Heart left ventricle (tissue), 16 donors: Measurements from ENCODE around the gene ARL3. TPM values are rescaled to one million over a fixed set of nuclear protein-coding genes. Genes with fewer than 3 reads are reported as not detected.

Experiments
- ATAC-seq, 4 donors: fragments of 200-7000 bp; cut with Tn5 transposase; one replicate each; pipeline ENCODE4 v1.9.1; 2020 to 2022; ENCODE audit warnings: moderate library complexity in 4 of 4, mild to moderate bottlenecking in 3 of 4, moderate number of reproducible peaks in 1 of 4
- DNase-seq, 5 donors: peaks; one replicate each; pipeline ENCODE4 v3.0.0-alpha.2; 2020
- H3K27ac ChIP-seq, 12 donors: fragments of 200-600 bp; sonication (generic) in 4 of 12; one replicate each; pipeline versions ENCODE4 v1.5.0 to v1.8.0; 2016 to 2022; ENCODE audit warnings: mild to moderate bottlenecking in 2 of 12
- H3K27me3 ChIP-seq, 9 donors: fragments of 200-600 bp; sonication (generic) in 2 of 9; one replicate each; pipeline versions ENCODE4 v1.5.1 to v1.8.0; 2016 to 2022; ENCODE audit warnings: mild to moderate bottlenecking in 3 of 9
- H3K36me3 ChIP-seq, 9 donors: fragments of 200-600 bp; sonication (generic) in 2 of 9; one replicate each; pipeline versions ENCODE4 v1.5.0 to v1.8.0; 2018 to 2022; ENCODE audit warnings: mild to moderate bottlenecking in 2 of 9
- H3K4me1 ChIP-seq, 12 donors: fragments of 200-600 bp; sonication (generic) in 4 of 12; one replicate each; pipeline versions ENCODE4 v1.5.0 to v1.8.0; 2016 to 2022; ENCODE audit warnings: mild to moderate bottlenecking in 3 of 12
- H3K4me3 ChIP-seq, 12 donors: fragments of 200-600 bp; sonication (generic) in 4 of 12; one replicate each; pipeline versions ENCODE4 v1.5.0 to v1.8.0; 2017 to 2022; ENCODE audit warnings: mild to moderate bottlenecking in 9 of 12, moderate library complexity in 4 of 12
- H3K9me3 ChIP-seq, 12 donors: fragments of 200-600 bp; sonication (generic) in 4 of 12; one replicate each; pipeline versions ENCODE4 v1.5.0 to v1.8.0; 2016 to 2022; ENCODE audit warnings: mild to moderate bottlenecking in 1 of 12
- POLR2A ChIP-seq, 2 donors: fragments of 450-650 bp; IDR thresholded peaks; one replicate each; pipeline ENCODE4 v1.6.1; 2017; ENCODE audit warnings: antibody characterized with exemption in 2 of 2, mild to moderate bottlenecking in 2 of 2, moderate library complexity in 2 of 2
- WGBS, 4 donors: extraction: QIAGEN DNeasy Blood & Tissue Kit in 2 of 4; methylation state at CpG; one replicate each; pipeline versions ENCODE4 v1.1.5 to v1.1.7; 2013 to 2018; 5-methylcytosine and 5-hydroxymethylcytosine counted together
- intact Hi-C, 10 donors: fragments of 100-400 bp; cut with DNase I; formaldehyde crosslinking; loops; one replicate each; pipeline versions ENCODE4 v1.11.1 to v1.14.2; 2022
- polyA plus RNA-seq, 2 donors: library from polyadenylated mRNA; stranded (reverse); fragments of 200-250 nt; gene quantifications; one replicate each; pipeline ENCODE4 v1.2.3, GENCODE V29; 2013
- total RNA-seq, 9 donors: library from RNA; depleted of rRNA in 2 of 9; stranded (reverse); fragments of >200 nt in 2 of 9; fragmentation: NEBNext Ultra II Directional in 3 of 9; extraction: Animal tissue kit (Norgen Biotek cat#: 25700) in 3 of 9; gene quantifications; one replicate each; pipeline versions ENCODE4 v1.1.0 to v1.2.4, GENCODE V29; 2016 to 2023
- TF ChIP-seq, protein P1 (sequence below), 12 donors: fragments of 200-600 bp; sonication (generic) in 4 of 12; IDR thresholded peaks; one replicate each; pipeline versions ENCODE4 v1.5.0 to v1.8.0; 2018 to 2022; ENCODE audit warnings: antibody characterized with exemption in 12 of 12, mild to moderate bottlenecking in 5 of 12
- donor health status: ischemic (EF 13 %, LVEDD 7.1; RV severe dilation, severe dysfunction).
- donor health status: healthy with polysubstance abuse.
- donor health status: DM: no; HTN: yes; CAD: no.
- donor health status: DM: no; HTN: no; CAD: no.
- donor health status: ischemic (EF 25% LVEDD 6.9; RV normal size, moderate dysfunction).
- donor health status: ischemic (EF 25% LVEDD 5.7; RV mildly dilated, moderate dysfunction).
- donor health status: healthy.
- donor health status: DM: yes; HTN: yes; CAD: no.
- donor health status: ischemic (EF 35%, LVEDD 5.7; RV mildly dilated, moderate dysfunction).
- donor health status: nonischemic (EF 11% LVEDD 7.7; RV severe dilation, severe dysfunction).
- donor health status: DM: yes; HTN: yes; CAD: no.
- donor health status: PGD.
- donor health status: ischemic (EF 29% LVEDD 5.4; RV normal size, mild dysfunction).
- donor health status: nonischemic (EF 23%, LVEDD 6.1; RV moderate dilation, normal function).

The ARL3 gene
- total and polyA plus RNA-seq, 11 donors: 5.8 to 19.3 (median 12.6) TPM

GRCh38 chr10:102738692-102739121 is 24.5 kb upstream of the ARL3 start:
- Histone ChIP-seq H3K27me3 (no peaks in the 10 kb centered on the region), H3K4me3 (no peak overlapping the region), H3K27ac (peak overlapping the region in 5 of 12 donors; percentile 52 to 61 (median 58)), H3K36me3 (peaks cover 0 to 22% (median 0%) of the 10 kb centered on the region in 9 donors), H3K9me3 (no peaks in the 10 kb centered on the region), H3K4me1 (peaks cover 0 to 30% (median 15%) of the 10 kb centered on the region in 12 donors)
- intact Hi-C loops: loop anchor here in 5 of 10 donors (5.0 to 10.0 kb wide), 4 partner anchors 76 to 506 kb away; partner anchors contain the start of genes RPEL1 (in 2 of the 5) and CYP17A1 (in 1 of the 5)
- DNase-seq: no peak
- ATAC-seq: no peak
- TF ChIP-seq POLR2A (IDR thresholded peaks at IDR 0.05): no peak
- TF ChIP-seq, protein P1, sequence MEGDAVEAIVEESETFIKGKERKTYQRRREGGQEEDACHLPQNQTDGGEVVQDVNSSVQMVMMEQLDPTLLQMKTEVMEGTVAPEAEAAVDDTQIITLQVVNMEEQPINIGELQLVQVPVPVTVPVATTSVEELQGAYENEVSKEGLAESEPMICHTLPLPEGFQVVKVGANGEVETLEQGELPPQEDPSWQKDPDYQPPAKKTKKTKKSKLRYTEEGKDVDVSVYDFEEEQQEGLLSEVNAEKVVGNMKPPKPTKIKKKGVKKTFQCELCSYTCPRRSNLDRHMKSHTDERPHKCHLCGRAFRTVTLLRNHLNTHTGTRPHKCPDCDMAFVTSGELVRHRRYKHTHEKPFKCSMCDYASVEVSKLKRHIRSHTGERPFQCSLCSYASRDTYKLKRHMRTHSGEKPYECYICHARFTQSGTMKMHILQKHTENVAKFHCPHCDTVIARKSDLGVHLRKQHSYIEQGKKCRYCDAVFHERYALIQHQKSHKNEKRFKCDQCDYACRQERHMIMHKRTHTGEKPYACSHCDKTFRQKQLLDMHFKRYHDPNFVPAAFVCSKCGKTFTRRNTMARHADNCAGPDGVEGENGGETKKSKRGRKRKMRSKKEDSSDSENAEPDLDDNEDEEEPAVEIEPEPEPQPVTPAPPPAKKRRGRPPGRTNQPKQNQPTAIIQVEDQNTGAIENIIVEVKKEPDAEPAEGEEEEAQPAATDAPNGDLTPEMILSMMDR (IDR thresholded peaks at IDR 0.05): no peak

DNA sequence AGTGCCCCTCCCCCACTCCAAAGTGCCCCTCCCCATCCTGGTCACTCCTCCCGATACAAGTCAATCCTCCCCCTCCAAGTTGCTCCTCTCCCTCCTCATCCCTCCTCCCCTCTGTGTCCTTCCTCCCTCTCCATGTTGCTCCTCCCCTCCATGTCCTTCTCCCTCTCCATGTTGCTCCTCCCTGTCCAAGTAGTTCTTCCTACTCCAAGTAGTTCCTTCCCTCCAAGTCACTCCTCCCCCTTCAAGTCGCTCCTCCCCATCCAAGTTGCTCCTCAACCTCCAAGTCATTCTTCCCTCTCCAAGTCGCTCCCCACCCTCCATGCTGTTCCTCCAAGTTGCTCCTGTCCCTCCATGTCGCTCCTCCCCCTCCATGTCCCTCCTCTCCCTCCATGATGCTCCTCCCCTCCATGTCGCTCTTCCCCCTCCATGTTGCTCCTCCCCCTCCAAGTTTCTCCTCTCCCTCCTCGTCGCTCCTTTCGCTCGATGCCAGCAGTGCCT is 20.9 kb upstream of the ARL3 start:
- no peak for TF ChIP-seq POLR2A (IDR thresholded peaks at IDR 0.05)
- TF ChIP-seq, protein P1 (IDR thresholded peaks at IDR 0.05): no peak
- H3K27ac ChIP-seq: no peak overlapping the region
- H3K27me3 ChIP-seq: no peaks in the 10 kb centered on the region

GRCh38 chr10:102732661-102733060 is 18.5 kb upstream of the ARL3 start:
- H3K36me3 ChIP-seq: peaks cover 0 to 25% (median 11%) of the 10 kb centered on the region in 9 donors
- no peaks in the 10 kb centered on the region for H3K27me3 ChIP-seq
- ATAC-seq (no peak), DNase-seq (no peak)
- no peak for TF ChIP-seq POLR2A (IDR thresholded peaks at IDR 0.05)
- TF ChIP-seq, protein P1 (IDR thresholded peaks at IDR 0.05): no peak
- intact Hi-C loops: loop anchor here in 5 of 10 donors (5.0 to 10.0 kb wide), 6 partner anchors 82 to 512 kb away; partner anchors contain the start of genes RPEL1 (in 2 of the 5) and CYP17A1 (in 1 of the 5)
- no peak overlapping the region for H3K4me3 ChIP-seq
- no peak overlapping the region for H3K27ac ChIP-seq
- no peaks in the 10 kb centered on the region for H3K9me3 ChIP-seq
- H3K4me1 ChIP-seq: peaks cover 0 to 14% (median 6%) of the 10 kb centered on the region in 12 donors
- 0 to 50% (median 40%) methylated on average over 1 of the region's 1 CpG; no CpG with 5 or more reads in 1 of the 4 donors for WGBS, 4 donors

More for the DNA sequence above, 20.9 kb upstream of the ARL3 start:
- ATAC-seq: peak in 3 of 4 donors; percentile 45 to 59 (median 54)
- WGBS, 4 donors: 79 to 84% (median 81%) methylated on average over 9 of the region's 9 CpGs
- Histone ChIP-seq H3K9me3 (no peaks in the 10 kb centered on the region), H3K4me3 (no peak overlapping the region), H3K36me3 (peaks cover 0 to 22% (median 8%) of the 10 kb centered on the region in 9 donors), H3K4me1 (peaks cover 0 to 19% (median 10%) of the 10 kb centered on the region in 12 donors)
- DNase-seq: no peak
- intact Hi-C loops: loop anchor here in 5 of 10 donors (5.0 to 10.0 kb wide), 4 partner anchors 80 to 510 kb away; partner anchors contain the start of genes RPEL1 (in 2 of the 5) and CYP17A1 (in 1 of the 5)

- intact Hi-C loops: loop anchor here in 5 of 10 donors (5.0 to 10.0 kb wide), 6 partner anchors 83 to 513 kb away; partner anchors contain the start of genes RPEL1 (in 2 of the 5) and CYP17A1 (in 1 of the 5)
- Histone ChIP-seq H3K4me3 (no peak overlapping the region), H3K27ac (no peak overlapping the region), H3K27me3 (no peaks in the 10 kb centered on the region), H3K36me3 (peaks cover 0 to 22% (median 12%) of the 10 kb centered on the region in 9 donors), H3K9me3 (no peaks in the 10 kb centered on the region), H3K4me1 (peaks cover 0 to 20% (median 6%) of the 10 kb centered on the region in 12 donors)
- TF ChIP-seq, protein P1 (IDR thresholded peaks at IDR 0.05): no peak
- TF ChIP-seq POLR2A (IDR thresholded peaks at IDR 0.05): no peak
- ATAC-seq (no peak), DNase-seq (no peak)
- WGBS, 4 donors: 63 to 73% (median 70%) methylated on average over 5 of the region's 5 CpGs
Measured at GRCh38 chr10:102731222-102731800, 17.1 kb upstream of the ARL3 start.
